ENCODE results near the gene CFTR.

DNA sequence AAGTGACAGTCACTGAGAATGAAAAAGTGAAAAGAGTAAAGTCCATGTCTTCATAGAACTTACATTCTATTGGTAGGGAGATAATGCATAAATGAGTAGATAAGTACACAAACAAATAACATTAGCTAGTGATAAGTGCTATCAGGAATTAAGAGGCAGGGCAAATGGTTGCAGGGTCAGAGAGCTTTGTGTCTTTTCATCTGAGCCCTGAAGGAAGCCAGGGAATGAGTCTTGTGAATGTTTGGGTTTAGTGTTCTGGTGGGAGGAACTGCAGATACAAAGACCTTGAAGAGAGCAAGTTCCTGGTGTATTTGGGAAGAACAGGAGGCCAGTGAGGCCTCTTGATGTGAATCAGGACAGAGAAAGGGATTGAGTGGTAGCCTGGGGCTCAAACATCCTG, 209.6 kb downstream of the CFTR start:
- TF ChIP-seq POLR2A (IDR thresholded peaks at IDR 0.05): no peak
- TF ChIP-seq, protein P1, sequence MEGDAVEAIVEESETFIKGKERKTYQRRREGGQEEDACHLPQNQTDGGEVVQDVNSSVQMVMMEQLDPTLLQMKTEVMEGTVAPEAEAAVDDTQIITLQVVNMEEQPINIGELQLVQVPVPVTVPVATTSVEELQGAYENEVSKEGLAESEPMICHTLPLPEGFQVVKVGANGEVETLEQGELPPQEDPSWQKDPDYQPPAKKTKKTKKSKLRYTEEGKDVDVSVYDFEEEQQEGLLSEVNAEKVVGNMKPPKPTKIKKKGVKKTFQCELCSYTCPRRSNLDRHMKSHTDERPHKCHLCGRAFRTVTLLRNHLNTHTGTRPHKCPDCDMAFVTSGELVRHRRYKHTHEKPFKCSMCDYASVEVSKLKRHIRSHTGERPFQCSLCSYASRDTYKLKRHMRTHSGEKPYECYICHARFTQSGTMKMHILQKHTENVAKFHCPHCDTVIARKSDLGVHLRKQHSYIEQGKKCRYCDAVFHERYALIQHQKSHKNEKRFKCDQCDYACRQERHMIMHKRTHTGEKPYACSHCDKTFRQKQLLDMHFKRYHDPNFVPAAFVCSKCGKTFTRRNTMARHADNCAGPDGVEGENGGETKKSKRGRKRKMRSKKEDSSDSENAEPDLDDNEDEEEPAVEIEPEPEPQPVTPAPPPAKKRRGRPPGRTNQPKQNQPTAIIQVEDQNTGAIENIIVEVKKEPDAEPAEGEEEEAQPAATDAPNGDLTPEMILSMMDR (IDR thresholded peaks at IDR 0.05 in 4 of 5, conservative IDR thresholded peaks at IDR 0.05 in 1 of 5): no peak

Measured in gastrocnemius medialis (tissue), 4 donors.